A673 (cell line): ENCODE data around the gene MYL12A. TPM values are rescaled to one million over a fixed set of nuclear protein-coding genes. Genes with fewer than 3 reads are reported as not detected.

Experiments used
- BruUV-seq: library from RNA; stranded (reverse); fragments of 400-500 nt; replicated peaks from 2 replicates; lab custom pipeline; 2021; lab: Mats Ljungman, UMichigan
- CTCF ChIA-PET: fragments of 300-600 bp; sonication (Branson Sonifier 250); formaldehyde crosslinking; loops from one replicate; lab custom pipeline; 2022; ENCODE audit warnings: antibody characterized with exemption; lab: Charles Lee
- POLR2A ChIA-PET: fragments of 300-600 bp; sonication (Branson Sonifier 250); formaldehyde crosslinking; loops from one replicate; lab custom pipeline; 2022; ENCODE audit warnings: antibody characterized with exemption; ENCODE audit not compliant: low non-redundant PET; lab: Charles Lee
- DNase-seq: peaks from one replicate; pipeline ENCODE4 v3.0.0-alpha.2; 2015; ENCODE audit warnings: low spot score
- H3K27ac ChIP-seq: fragments of 200-600 bp; sonication (generic); 2 replicates; pipeline ENCODE4 v1.5.1; 2016; ENCODE audit warnings: mixed run types, low read depth, mild to moderate bottlenecking, mixed read lengths, antibody characterized with exemption, low read length; ENCODE audit not compliant: poor library complexity, severe bottlenecking
- H3K27me3 ChIP-seq: fragments of 200-600 bp; sonication (generic); replicated peaks from 2 replicates; pipeline ENCODE4 v1.6.1; 2017; ENCODE audit warnings: mixed run types, low read depth, mild to moderate bottlenecking, mixed read lengths, antibody characterized with exemption, low read length; ENCODE audit not compliant: insufficient read depth, poor library complexity
- H3K36me3 ChIP-seq: fragments of 200-600 bp; sonication (generic); 2 replicates; pipeline ENCODE4 v1.6.1; 2016; ENCODE audit warnings: mixed run types, mild to moderate bottlenecking, mixed read lengths, antibody characterized with exemption, low read length; ENCODE audit not compliant: insufficient read depth, poor library complexity, severe bottlenecking
- H3K4me1 ChIP-seq: fragments of 200-600 bp; sonication (generic); 2 replicates; pipeline ENCODE4 v1.6.1; 2017; ENCODE audit warnings: mixed run types, mild to moderate bottlenecking, mixed read lengths, antibody characterized with exemption, low read length; ENCODE audit not compliant: insufficient read depth, poor library complexity, severe bottlenecking
- H3K4me3 ChIP-seq: fragments of 200-600 bp; sonication (generic); 2 replicates; pipeline ENCODE4 v1.5.1; 2016; ENCODE audit warnings: low read depth, mixed run types, mild to moderate bottlenecking, mixed read lengths, low read length; ENCODE audit not compliant: poor library complexity, severe bottlenecking
- H3K9me3 ChIP-seq: fragments of 200-600 bp; sonication (generic); 2 replicates; pipeline ENCODE4 v1.6.1; 2016; ENCODE audit warnings: mixed run types, low read depth, mild to moderate bottlenecking, mixed read lengths, antibody characterized with exemption, low read length; ENCODE audit not compliant: poor library complexity, severe bottlenecking
- CTCF ChIP-seq: fragments of 300-800, 200-600 bp; sonication (generic); conservative IDR thresholded peaks from 2 replicates; pipeline ENCODE4 v1.5.1; 2017; ENCODE audit warnings: low read depth, mild to moderate bottlenecking, antibody characterized with exemption, low read length, moderate library complexity, mixed read lengths
- EZH2 ChIP-seq: fragments of 200-600 bp; sonication (generic); IDR thresholded peaks from 2 replicates; pipeline ENCODE4 v1.6.1; 2017; ENCODE audit warnings: borderline replicate concordance, low read depth, mild to moderate bottlenecking, mixed read lengths, antibody characterized with exemption, low read length; ENCODE audit not compliant: poor library complexity, severe bottlenecking
- intact Hi-C: fragments of 100-400 bp; cut with micrococcal nuclease; formaldehyde crosslinking; loops from one replicate; pipeline ENCODE4 v1.10.0; 2022; ENCODE audit not compliant: unreplicated experiment
- total RNA-seq: library from RNA; stranded (reverse); gene quantifications from 2 replicates; pipeline ENCODE4 v1.2.3, GENCODE V29; 2021

MYL12A gene
- total RNA-seq, 1 experiment from 2014 or later: 357 TPM

- intact Hi-C loops: no loop called here
- ChIA-PET POLR2A (no interaction called here), CTCF (no interaction called here)
- no TSS peak for BruUV-seq
- no peak overlapping the region for H3K27ac ChIP-seq
- DNase-seq: no peak
- H3K27me3 ChIP-seq: no peaks in the 10 kb centered on the region
- H3K4me3 ChIP-seq: no peak overlapping the region
- peaks cover 4% of the 10 kb centered on the region for H3K4me1 ChIP-seq
- TF ChIP-seq CTCF: no peak
- H3K9me3 ChIP-seq: no peaks in the 10 kb centered on the region
- no peaks in the 10 kb centered on the region for H3K36me3 ChIP-seq
Observed at GRCh38 chr18:3214855-3215637, 32.6 kb upstream of the MYL12A start.

DNA sequence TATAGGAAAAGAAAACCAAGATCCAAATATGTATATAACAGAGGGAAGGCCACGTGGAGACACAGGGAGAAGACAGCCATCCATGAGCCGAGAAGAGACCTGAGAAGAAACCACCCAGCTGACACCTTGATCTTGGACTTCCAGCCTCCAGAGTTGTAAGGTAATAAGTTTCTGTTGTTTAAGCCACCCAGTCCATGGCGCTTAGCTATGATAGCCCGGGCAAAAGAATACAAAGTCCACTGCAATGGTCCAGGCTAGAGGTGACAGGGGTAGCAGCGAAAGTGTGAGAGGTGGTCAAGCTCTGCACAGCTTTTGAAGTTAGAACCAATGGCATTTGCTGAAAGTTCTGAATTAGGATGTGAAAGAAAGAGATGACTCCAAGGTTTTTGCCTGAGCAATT is 30.6 kb upstream of the MYL12A start:
- Histone ChIP-seq H3K27ac (no peak overlapping the region), H3K27me3 (no peaks in the 10 kb centered on the region), H3K36me3 (no peaks in the 10 kb centered on the region), H3K4me3 (no peak overlapping the region), H3K4me1 (peaks cover 4% of the 10 kb centered on the region), H3K9me3 (no peaks in the 10 kb centered on the region)
- TF ChIP-seq EZH2 (no peak), CTCF (no peak)
- intact Hi-C loops: no loop called here
- no peak for DNase-seq
- no TSS peak for BruUV-seq
- CTCF ChIA-PET: no interaction called here
- POLR2A ChIA-PET: no interaction called here

- ChIA-PET CTCF (no interaction called here), POLR2A (interaction anchor here (0.6 kb wide), 1 partner anchor 203 kb away, joined by 3 read pairs; no protein-coding TSS in a partner anchor)
- peaks cover 4% of the 10 kb centered on the region for H3K4me1 ChIP-seq
- H3K27me3 ChIP-seq: no peaks in the 10 kb centered on the region
- TF ChIP-seq EZH2 (no peak), CTCF (no peak)
- peak; percentile 4 for DNase-seq
- H3K27ac ChIP-seq: no peak overlapping the region
- intact Hi-C loops: no loop called here
- no peaks in the 10 kb centered on the region for H3K36me3 ChIP-seq
- no peaks in the 10 kb centered on the region for H3K9me3 ChIP-seq
- no peak overlapping the region for H3K4me3 ChIP-seq
- BruUV-seq: no TSS peak
Observed at GRCh38 chr18:3217948-3218647, 29.5 kb upstream of the MYL12A start.
